SK-N-SH (cell line): Measurements from ENCODE around the gene GMPPA. TPM values are rescaled to one million over a fixed set of nuclear protein-coding genes. Genes with fewer than 3 reads are reported as not detected.

Experiments
- CTCF ChIA-PET: fragments of 300-600, 350-600 bp; formaldehyde crosslinking; extraction: SDS; loops from one replicate; lab custom pipeline; 2021; lab: Yijun Ruan, JAX
- POLR2A ChIA-PET: fragments of 350-600 bp; sonication (Branson Sonifier 250); formaldehyde crosslinking; extraction: SDS; loops from one replicate; lab custom pipeline; 2020; ENCODE audit warnings: antibody characterized with exemption, inconsistent platforms; lab: Yijun Ruan, JAX
- DNase-seq: peaks from one replicate; pipeline ENCODE4 v3.0.0; 2012
- H2AFZ ChIP-seq: fragments of 200-600 bp; sonication (generic); 2 replicates; pipeline ENCODE4 v1.8.1; 2016; ENCODE audit warnings: antibody characterized with exemption, mild to moderate bottlenecking, low read depth
- H3F3A ChIP-seq: fragments of 200-600 bp; sonication (generic); replicated peaks from 2 replicates; pipeline ENCODE3; 2016; ENCODE audit warnings: antibody characterized with exemption, mild to moderate bottlenecking; ENCODE audit not compliant: insufficient read depth
- H3K27ac ChIP-seq, 2 experiments: fragments of 200-500 bp in 1 of 2; fragments of 200-600 bp in 1 of 2; sonication (Bioruptor generic) in 1 of 2; sonication (generic), shearing (Covaris generic) in 1 of 2; 2 replicates each; pipeline versions ENCODE4 v1.5.1 to v1.6.1; 2014 to 2016; ENCODE audit warnings: low read depth in 2 of 2, inconsistent platforms in 1 of 2, low read length in 1 of 2, mild to moderate bottlenecking in 1 of 2, mixed read lengths in 1 of 2
- H3K27me3 ChIP-seq: fragments of 200-600 bp; sonication (generic), shearing (Covaris generic); 2 replicates; pipeline ENCODE4 v1.6.1; 2016; ENCODE audit warnings: mixed run types; ENCODE audit not compliant: insufficient read depth
- H3K36me3 ChIP-seq, 2 experiments: fragments of 200-500 bp in 1 of 2; fragments of 200-600 bp in 1 of 2; sonication (Bioruptor generic) in 1 of 2; sonication (generic) in 1 of 2; replicated peaks in 1 of 2; 2 replicates each; pipeline versions ENCODE3 to v1.5.1; 2014 to 2016; ENCODE audit warnings: low read length in 1 of 2, mild to moderate bottlenecking in 1 of 2; ENCODE audit not compliant: insufficient read depth in 2 of 2, control insufficient read depth in 1 of 2
- H3K4me1 ChIP-seq, 2 experiments: fragments of 200-500 bp in 1 of 2; fragments of 200-600 bp in 1 of 2; sonication (Bioruptor generic) in 1 of 2; sonication (generic), shearing (Covaris generic) in 1 of 2; 2 replicates each; pipeline versions ENCODE4 v1.5.1 to v1.6.1; 2014 to 2016; ENCODE audit warnings: low read depth in 1 of 2, low read length in 1 of 2, mixed run types in 1 of 2; ENCODE audit not compliant: insufficient read depth in 2 of 2, control insufficient read depth in 1 of 2
- H3K4me2 ChIP-seq: fragments of 200-600 bp; sonication (generic), shearing (Covaris generic); 2 replicates; pipeline ENCODE4 v1.6.1; 2017; ENCODE audit warnings: mixed run types
- H3K4me3 ChIP-seq, 2 experiments: fragments of 200-500 bp in 1 of 2; fragments of 200-600 bp in 1 of 2; sonication (Bioruptor generic) in 1 of 2; sonication (generic), shearing (Covaris generic) in 1 of 2; 2 replicates each; pipeline versions ENCODE4 v1.5.1 to v1.8.1; 2014 to 2016; ENCODE audit warnings: low read depth in 2 of 2, inconsistent platforms in 1 of 2, low read length in 1 of 2, mild to moderate bottlenecking in 1 of 2, mixed read lengths in 1 of 2, moderate library complexity in 1 of 2
- H3K79me2 ChIP-seq: fragments of 200-600 bp; sonication (generic); 2 replicates; pipeline ENCODE4 v1.8.1; 2017; ENCODE audit warnings: mild to moderate bottlenecking; ENCODE audit not compliant: insufficient read depth
- H3K9ac ChIP-seq: fragments of 200-600 bp; sonication (generic); 2 replicates; pipeline ENCODE4 v1.6.1; 2017; ENCODE audit warnings: mixed run types
- H3K9me2 ChIP-seq: fragments of 200-600 bp; sonication (generic); 2 replicates; pipeline ENCODE4 v1.6.1; 2017; ENCODE audit warnings: mixed run types
- H3K9me3 ChIP-seq: fragments of 200-600 bp; sonication (generic); 2 replicates; pipeline ENCODE4 v1.6.1; 2017; ENCODE audit warnings: mixed run types, mild to moderate bottlenecking, moderate library complexity
- H4K20me1 ChIP-seq: fragments of 200-600 bp; sonication (generic); 2 replicates; pipeline ENCODE4 v1.6.1; 2017; ENCODE audit warnings: mild to moderate bottlenecking, mixed run types; ENCODE audit not compliant: insufficient read depth
- CTCF ChIP-seq: fragments of 200-600 bp; sonication (generic); IDR thresholded peaks from 2 replicates; pipeline ENCODE4 v1.6.1; 2017; ENCODE audit warnings: antibody characterized with exemption, mild to moderate bottlenecking, moderate library complexity
- FOXM1 ChIP-seq: IDR thresholded peaks from 2 replicates; pipeline ENCODE4 v1.4.0; 2012; ENCODE audit warnings: low read depth, mild to moderate bottlenecking
- PBX3 ChIP-seq: IDR thresholded peaks from 2 replicates; pipeline ENCODE4; 2012
- REST ChIP-seq: IDR thresholded peaks from 2 replicates; pipeline ENCODE4 v1.6.1; 2012; ENCODE audit warnings: mild to moderate bottlenecking, low read depth, low read length, moderate library complexity
- SMC3 ChIP-seq: IDR thresholded peaks from 2 replicates; pipeline ENCODE4 v1.6.1; 2012; ENCODE audit warnings: low read depth, low read length, improper control_type of control experiment
- whole genome bisulfite sequencing: methylation state at CpG from one replicate; pipeline ENCODE4 v1.1.6; 2017; ENCODE audit warnings: low lambda C conversion rate; 5-methylcytosine and 5-hydroxymethylcytosine counted together
- polyA plus RNA-seq, 3 experiments: library from polyadenylated mRNA; depleted of rRNA; stranded (reverse); fragments of >200 nt; gene quantifications; 2 replicates each; pipeline ENCODE4 v1.2.3, GENCODE V29; 2012

GMPPA gene
- polyA plus RNA-seq, 1 of the 3 experiments (the other 2 are of a cell fraction) = 61.3 TPM

GRCh38 chr2:219462349-219462748, 36.3 kb upstream of the GMPPA start (continued):
- TF ChIP-seq REST (no peak), SMC3 (no peak), PBX3 (no peak), CTCF (no peak), FOXM1 (no peak)
- TF ChIP-seq, all 33 proteins: peak for 0

GRCh38 chr2:219464286-219465032, 34.2 kb upstream of the GMPPA start:
- no peak overlapping the region for H3K4me2 ChIP-seq
- H3K9me3 ChIP-seq = no peaks in the 10 kb centered on the region
- CTCF ChIA-PET = interaction anchor here (0.8 to 2.1 kb wide), 5 partner anchors 10 to 76 kb away, joined by 3 to 23 read pairs (median 7); no protein-coding TSS in a partner anchor

More at GRCh38 chr2:219464286-219465032, 34.2 kb upstream of the GMPPA start:
- H2AFZ ChIP-seq = no peak overlapping the region
- 96% methylated on average over 5 of the region's 21 CpGs for whole genome bisulfite sequencing
- peaks cover 24 to 26% of the 10 kb centered on the region in 2 experiments for H3K4me1 ChIP-seq
- peaks cover 6% of the 10 kb centered on the region for H3F3A ChIP-seq
- DNase-seq = no peak
- no peaks in the 10 kb centered on the region for H3K27me3 ChIP-seq
- peaks cover 9% of the 10 kb centered on the region; the same call in 1 of the 2 replicates for H3K79me2 ChIP-seq
- no peaks in the 10 kb centered on the region for H3K9me2 ChIP-seq
- H3K36me3 ChIP-seq = peaks cover 27 to 42% of the 10 kb centered on the region in 2 experiments
- no peak for TF ChIP-seq FOXM1
- no peaks in the 10 kb centered on the region for H4K20me1 ChIP-seq
- POLR2A ChIA-PET = no interaction called here
- H3K9ac ChIP-seq = no peak overlapping the region
- H3K4me3 ChIP-seq = no peak overlapping the region
- H3K27ac ChIP-seq = no peak overlapping the region
